B cell (primary cell): Measurements from ENCODE around the gene ARRDC1. TPM values are rescaled to one million over a fixed set of nuclear protein-coding genes. Genes with fewer than 3 reads are reported as not detected.

Experiments
- ATAC-seq: fragments of 200-7000 bp; cut with Tn5 transposase; one replicate; pipeline ENCODE4 v1.10.0; 2021; ENCODE audit warnings: low read depth, mild to moderate bottlenecking, moderate number of reproducible peaks, moderate library complexity
- CTCF ChIA-PET: fragments of 350-600 bp; sonication (Branson Sonifier 250); formaldehyde crosslinking; loops from one replicate; lab custom pipeline; 2021; ENCODE audit warnings: antibody characterized with exemption, inconsistent platforms; lab: Charles Lee
- POLR2A ChIA-PET: fragments of 350-600 bp; sonication (Branson Sonifier 250); formaldehyde crosslinking; loops from one replicate; lab custom pipeline; 2021; ENCODE audit warnings: antibody characterized with exemption; lab: Charles Lee
- DNase-seq: peaks from one replicate; pipeline ENCODE4 v3.0.0; 2013
- H2AFZ ChIP-seq: 2 replicates; pipeline ENCODE4 v1.6.1; 2012; ENCODE audit warnings: mild to moderate bottlenecking, low read depth, low read length; ENCODE audit not compliant: insufficient read depth, poor library complexity, severe bottlenecking
- H3K27ac ChIP-seq, 2 donors: 1 replicate in 1 of 2; 2 replicates in 1 of 2; pipeline ENCODE4 v1.5.1; 2012 to 2013; ENCODE audit warnings: low read length in 2 of 2, mild to moderate bottlenecking in 2 of 2, moderate library complexity in 1 of 2
- H3K27me3 ChIP-seq, 4 experiments: fragments of 200-600 bp in 1 of 4; sonication (generic) in 1 of 4; replicated peaks in 1 of 4; 1 replicate in 2 of 4; 2 replicates in 2 of 4; pipeline versions ENCODE4 v1.6.1 to v1.7.0; 2013 to 2016; ENCODE audit warnings: low read length in 3 of 4, mild to moderate bottlenecking in 2 of 4, mixed read lengths in 1 of 4, moderate library complexity in 1 of 4; ENCODE audit not compliant: insufficient read depth in 4 of 4, control insufficient read depth in 3 of 4; ENCODE audit errors: control extremely low read depth in 1 of 4
- H3K36me3 ChIP-seq, 2 experiments: replicated peaks in 1 of 2; 1 replicate in 1 of 2; 2 replicates in 1 of 2; pipeline versions ENCODE4 v1.6.1 to v1.7.1; 2013; ENCODE audit warnings: low read length in 1 of 2; ENCODE audit not compliant: insufficient read depth in 2 of 2, control insufficient read depth in 1 of 2; ENCODE audit errors: control extremely low read depth in 1 of 2, extremely low read depth in 1 of 2
- H3K4me1 ChIP-seq, 2 donors: fragments of 200-600 bp in 1 of 2; sonication (generic) in 1 of 2; 1 replicate in 1 of 2; 2 replicates in 1 of 2; pipeline versions ENCODE4 v1.5.1 to v1.6.1; 2013 to 2017; ENCODE audit warnings: low read length in 2 of 2; ENCODE audit not compliant: control insufficient read depth in 2 of 2, insufficient read depth in 2 of 2
- H3K4me2 ChIP-seq: replicated peaks from 2 replicates; pipeline ENCODE3; 2012; ENCODE audit warnings: mild to moderate bottlenecking, low read depth, low read length; ENCODE audit not compliant: poor library complexity, severe bottlenecking
- H3K4me3 ChIP-seq, 5 experiments: fragments of 200-600 bp in 1 of 5; sonication (generic) in 1 of 5; 1 replicate in 3 of 5; 2 replicates in 2 of 5; pipeline versions ENCODE4 v1.5.1 to v1.7.0; 2011 to 2016; ENCODE audit warnings: low read length in 4 of 5, mild to moderate bottlenecking in 4 of 5, low read depth in 2 of 5, control low read depth in 1 of 5, moderate library complexity in 1 of 5; ENCODE audit not compliant: insufficient read depth in 1 of 5; ENCODE audit errors: control extremely low read depth in 1 of 5, extremely low read depth in 1 of 5
- H3K79me2 ChIP-seq: fragments of 200-600 bp; sonication (generic); one replicate; pipeline ENCODE4 v1.6.0; 2016; ENCODE audit warnings: low read length; ENCODE audit not compliant: control insufficient read depth, insufficient read depth
- H3K9ac ChIP-seq: fragments of 200-600 bp; sonication (generic); 2 replicates; pipeline ENCODE4 v1.6.1; 2017; ENCODE audit warnings: mild to moderate bottlenecking, low read length, moderate library complexity
- H3K9me3 ChIP-seq, 3 donors: one replicate each; pipeline versions ENCODE4 v1.6.1 to v1.7.1; 2013; ENCODE audit warnings: low read length in 2 of 3; ENCODE audit not compliant: control insufficient read depth in 2 of 3, insufficient read depth in 1 of 3; ENCODE audit errors: control extremely low read depth in 1 of 3
- H4K20me1 ChIP-seq: 2 replicates; pipeline ENCODE4 v1.6.0; 2012; ENCODE audit warnings: mild to moderate bottlenecking, low read length; ENCODE audit not compliant: insufficient read depth, control insufficient read depth, poor library complexity, severe bottlenecking
- H3K27ac Mint-ChIP-seq: one replicate; pipeline ENCODE4 v1.8.0; 2021; ENCODE audit warnings: mixed read lengths
- H3K27me3 Mint-ChIP-seq: one replicate; pipeline ENCODE4 v1.8.0; 2021; ENCODE audit warnings: mixed read lengths
- H3K4me1 Mint-ChIP-seq: one replicate; pipeline ENCODE4 v1.8.0; 2021; ENCODE audit warnings: mixed read lengths
- H3K4me3 Mint-ChIP-seq: one replicate; pipeline ENCODE4 v1.8.0; 2021; ENCODE audit warnings: mixed read lengths
- H3K9me3 Mint-ChIP-seq: one replicate; pipeline ENCODE4 v1.8.0; 2022; ENCODE audit warnings: mixed read lengths; ENCODE audit not compliant: insufficient read depth
- EZH2 ChIP-seq: IDR thresholded peaks from 2 replicates; pipeline ENCODE4 v1.6.1; 2012; ENCODE audit warnings: borderline replicate concordance, low read depth, mild to moderate bottlenecking, moderate library complexity, low read length; ENCODE audit not compliant: insufficient read depth, poor library complexity, severe bottlenecking
- WGBS: methylation state at CpG from one replicate; pipeline ENCODE4 v1.1.5; 2013; ENCODE audit warnings: missing lambda C conversion rate; ENCODE audit not compliant: insufficient coverage; 5-methylcytosine and 5-hydroxymethylcytosine counted together
- intact Hi-C: fragments of 100-400 bp; cut with micrococcal nuclease; formaldehyde crosslinking; loops from one replicate; pipeline ENCODE4 v1.10.0; 2022
- polyA plus RNA-seq: library from polyadenylated mRNA; depleted of rRNA; stranded (reverse); fragments of >200 nt; gene quantifications from 2 replicates; pipeline ENCODE4 v1.2.3, GENCODE V29; 2012
- total RNA-seq, 2 donors: library from RNA; stranded (reverse); fragments of 120-200 nt in 1 of 2; gene quantifications; 1 replicate in 1 of 2; 2 replicates in 1 of 2; pipeline versions ENCODE4 v1.2.3 to v1.2.4, GENCODE V29; 2013 to 2022
- TF ChIP-seq, protein P1 (sequence below): fragments of 200-600 bp; IDR thresholded peaks from one replicate; pipeline ENCODE4 v1.8.0; 2022; ENCODE audit warnings: antibody characterized with exemption, mild to moderate bottlenecking

The ARRDC1 gene
- total and polyA plus RNA-seq, 2 donors (not counting 1 experiment from before 2014, with no cell fraction given): 89.2 to 227 TPM

DNA sequence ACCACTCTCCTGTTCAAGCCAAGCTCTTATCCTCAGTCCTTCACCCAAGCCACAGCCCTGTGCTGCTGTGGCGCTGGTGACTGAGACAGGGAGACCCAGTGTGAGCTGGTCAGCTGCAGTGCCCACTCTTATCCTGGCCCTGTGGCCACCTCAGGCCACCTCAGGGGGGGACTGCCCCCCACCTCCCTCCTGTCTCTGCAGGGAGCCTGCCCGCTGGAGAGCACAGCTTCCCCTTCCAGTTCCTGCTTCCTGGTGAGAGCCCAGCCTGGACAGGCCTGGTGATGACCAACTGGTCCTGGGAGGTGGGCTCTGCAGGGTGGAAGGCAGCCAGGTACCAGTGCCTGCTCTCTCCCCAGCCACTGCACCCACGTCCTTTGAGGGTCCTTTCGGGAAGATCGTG, 7.8 kb downstream of the ARRDC1 start:
- ChIA-PET CTCF (no interaction called here), POLR2A (no interaction called here)
- no peak overlapping the region for H3K4me3 ChIP-seq
- intact Hi-C loops: no loop called here
- peaks cover 12 to 23% of the 10 kb centered on the region in 2 donors for H3K4me1 ChIP-seq
- Mint-ChIP-seq H3K27ac (no peak overlapping the region), H3K9me3 (no peaks in the 10 kb centered on the region), H3K4me3 (no peak overlapping the region), H3K27me3 (no peaks in the 10 kb centered on the region), H3K4me1 (peaks cover 22% of the 10 kb centered on the region)
- no peak overlapping the region for H3K27ac ChIP-seq
- ATAC-seq (no peak), DNase-seq (no peak)
- H3K9me3 ChIP-seq: no peaks in the 10 kb centered on the region
- H2AFZ ChIP-seq: no peak overlapping the region
- no peak overlapping the region for H3K9ac ChIP-seq
- 96% methylated on average over 5 of the region's 5 CpGs for WGBS
- no peaks in the 10 kb centered on the region for H3K27me3 ChIP-seq
- peaks cover 0 to 27% of the 10 kb centered on the region in 2 experiments for H3K36me3 ChIP-seq
- H3K4me2 ChIP-seq: no peak overlapping the region
- no peak for TF ChIP-seq EZH2
- TF ChIP-seq, protein P1, sequence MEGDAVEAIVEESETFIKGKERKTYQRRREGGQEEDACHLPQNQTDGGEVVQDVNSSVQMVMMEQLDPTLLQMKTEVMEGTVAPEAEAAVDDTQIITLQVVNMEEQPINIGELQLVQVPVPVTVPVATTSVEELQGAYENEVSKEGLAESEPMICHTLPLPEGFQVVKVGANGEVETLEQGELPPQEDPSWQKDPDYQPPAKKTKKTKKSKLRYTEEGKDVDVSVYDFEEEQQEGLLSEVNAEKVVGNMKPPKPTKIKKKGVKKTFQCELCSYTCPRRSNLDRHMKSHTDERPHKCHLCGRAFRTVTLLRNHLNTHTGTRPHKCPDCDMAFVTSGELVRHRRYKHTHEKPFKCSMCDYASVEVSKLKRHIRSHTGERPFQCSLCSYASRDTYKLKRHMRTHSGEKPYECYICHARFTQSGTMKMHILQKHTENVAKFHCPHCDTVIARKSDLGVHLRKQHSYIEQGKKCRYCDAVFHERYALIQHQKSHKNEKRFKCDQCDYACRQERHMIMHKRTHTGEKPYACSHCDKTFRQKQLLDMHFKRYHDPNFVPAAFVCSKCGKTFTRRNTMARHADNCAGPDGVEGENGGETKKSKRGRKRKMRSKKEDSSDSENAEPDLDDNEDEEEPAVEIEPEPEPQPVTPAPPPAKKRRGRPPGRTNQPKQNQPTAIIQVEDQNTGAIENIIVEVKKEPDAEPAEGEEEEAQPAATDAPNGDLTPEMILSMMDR: no peak
- H3K79me2 ChIP-seq: peaks cover 77% of the 10 kb centered on the region
- H4K20me1 ChIP-seq: peaks cover 80% of the 10 kb centered on the region

DNA sequence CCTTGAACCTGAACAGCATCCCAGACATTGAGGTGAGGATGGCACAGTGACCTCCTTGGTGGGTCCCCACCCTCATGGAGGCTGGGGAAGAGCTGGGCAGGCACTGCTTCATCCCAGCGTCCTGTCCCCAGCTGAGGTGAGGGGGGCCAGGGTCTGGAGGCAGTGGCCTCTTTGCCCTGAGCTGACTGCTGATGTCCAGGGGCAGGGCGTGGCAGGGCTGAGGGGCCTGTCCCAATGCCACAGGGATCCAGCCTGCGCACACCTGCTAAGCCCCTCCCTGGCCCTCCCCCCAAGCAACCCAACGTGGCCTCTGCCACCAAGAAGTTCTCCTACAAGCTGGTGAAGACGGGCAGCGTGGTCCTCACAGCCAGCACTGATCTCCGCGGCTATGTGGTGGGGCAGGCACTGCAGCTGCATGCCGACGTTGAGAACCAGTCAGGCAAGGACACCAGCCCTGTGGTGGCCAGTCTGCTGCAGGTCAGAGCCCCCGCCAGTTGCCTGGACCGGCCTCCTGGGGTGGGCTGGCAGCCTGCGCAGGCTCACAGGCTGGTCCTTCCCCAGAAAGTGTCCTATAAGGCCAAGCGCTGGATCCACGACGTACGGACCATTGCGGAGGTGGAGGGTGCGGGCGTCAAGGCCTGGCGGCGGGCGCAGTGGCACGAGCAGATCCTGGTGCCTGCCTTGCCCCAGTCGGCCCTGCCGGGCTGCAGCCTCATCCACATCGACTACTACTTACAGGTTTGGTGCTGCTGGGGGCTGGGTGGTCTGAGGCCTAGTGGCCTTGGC, 8.4 kb downstream of the ARRDC1 start:
- H3K4me1 Mint-ChIP-seq: peaks cover 22% of the 10 kb centered on the region
- Histone ChIP-seq H4K20me1 (peaks cover 74% of the 10 kb centered on the region), H3K9me3 (no peaks in the 10 kb centered on the region), H3K4me2 (no peak overlapping the region), H3K27me3 (no peaks in the 10 kb centered on the region), H2AFZ (no peak overlapping the region), H3K79me2 (peaks cover 73% of the 10 kb centered on the region), H3K9ac (no peak overlapping the region), H3K4me1 (peaks cover 12 to 24% of the 10 kb centered on the region in 2 donors), H3K36me3 (peaks cover 0 to 24% of the 10 kb centered on the region in 2 experiments), H3K4me3 (no peak overlapping the region), H3K27ac (no peak overlapping the region)
- WGBS: 96% methylated on average over 26 of the region's 27 CpGs
- peak overlapping the region; percentile 46 for H3K27ac Mint-ChIP-seq
- no peak for ATAC-seq
- intact Hi-C loops: no loop called here
- no peaks in the 10 kb centered on the region for H3K9me3 Mint-ChIP-seq
- ChIA-PET POLR2A (no interaction called here), CTCF (no interaction called here)
- no peaks in the 10 kb centered on the region for H3K27me3 Mint-ChIP-seq
- TF ChIP-seq, protein P1: no peak
- TF ChIP-seq EZH2: no peak
- no peak for DNase-seq
- no peak overlapping the region for H3K4me3 Mint-ChIP-seq
